ENCODE data around the gene PCLO.
"Not testable (repeated sequence)": the region's sequence is repeated elsewhere in the genome, so short reads cannot be mapped to it uniquely, and the experiment has no call there.

PCLO gene

DNA sequence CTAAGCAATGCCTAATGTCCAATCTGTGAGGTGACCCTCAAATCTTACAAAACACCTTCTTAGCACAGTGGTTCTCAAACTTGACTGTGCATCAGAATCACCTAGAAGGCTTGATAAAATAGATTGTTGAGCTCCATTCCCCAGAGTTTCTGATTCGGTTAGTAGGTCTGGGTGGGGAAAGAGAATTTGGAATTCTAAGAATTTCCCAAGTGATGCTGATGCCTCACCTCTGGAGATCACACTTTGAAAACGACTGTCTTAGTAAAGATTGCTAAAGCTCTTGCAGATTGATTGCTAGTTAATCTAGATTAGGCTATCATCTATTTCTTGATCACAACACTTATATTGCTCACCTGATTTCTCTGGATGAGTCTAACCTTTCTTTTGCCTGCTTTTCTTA, 126.6 kb downstream of the PCLO start:
- DNase-seq: no peak

GRCh38 chr7:83032195-83032594, 130.5 kb downstream of the PCLO start:
- DNase-seq: no peak

DNA sequence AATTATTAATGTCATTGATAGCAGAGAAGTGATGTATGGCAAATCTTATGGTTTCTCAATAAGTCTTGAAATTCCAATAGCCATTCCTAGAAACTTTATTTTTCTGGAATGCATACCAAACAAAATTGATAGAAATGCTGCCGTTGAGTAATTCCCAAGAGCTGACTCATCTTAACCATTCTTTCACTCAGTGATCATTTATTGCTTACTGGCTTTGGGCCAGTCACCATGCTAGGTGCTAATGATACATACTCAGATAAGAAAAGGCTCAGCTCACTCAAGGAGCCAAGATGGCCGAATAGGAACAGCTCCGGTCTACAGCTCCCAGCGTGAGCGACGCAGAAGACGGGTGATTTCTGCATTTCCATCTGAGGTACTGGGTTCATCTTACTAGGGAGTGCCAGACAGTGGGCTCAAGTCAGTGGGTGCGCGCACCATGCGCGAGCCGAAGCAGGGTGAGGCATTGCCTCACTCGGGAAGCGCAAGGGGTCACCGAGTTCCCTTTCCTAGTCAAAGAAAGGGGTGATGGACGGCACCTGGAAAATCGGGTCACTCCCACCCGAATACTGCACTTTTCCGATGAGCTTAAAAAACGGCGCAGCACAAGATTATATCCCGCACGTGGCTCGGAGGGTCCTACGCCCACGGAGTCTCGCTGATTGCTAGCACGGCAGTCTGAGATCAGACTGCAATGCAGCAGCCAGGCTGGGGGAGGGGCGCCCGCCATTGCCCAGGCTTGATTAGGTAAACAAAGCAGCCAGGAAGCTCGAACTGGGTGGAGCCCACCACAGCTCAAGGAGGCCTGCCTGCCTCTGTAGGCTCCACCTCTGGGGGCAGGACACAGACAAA, 138.6 kb downstream of the PCLO start:
- DNase-seq: not testable (repeated sequence)

GRCh38 chr7:83021032-83021431, 141.7 kb downstream of the PCLO start:
- DNase-seq: no peak

- no peak for DNase-seq
Measured at GRCh38 chr7:83020161-83020560, 142.5 kb downstream of the PCLO start.

GRCh38 chr7:83015916-83016315, 146.8 kb downstream of the PCLO start:
- no peak for DNase-seq

DNA sequence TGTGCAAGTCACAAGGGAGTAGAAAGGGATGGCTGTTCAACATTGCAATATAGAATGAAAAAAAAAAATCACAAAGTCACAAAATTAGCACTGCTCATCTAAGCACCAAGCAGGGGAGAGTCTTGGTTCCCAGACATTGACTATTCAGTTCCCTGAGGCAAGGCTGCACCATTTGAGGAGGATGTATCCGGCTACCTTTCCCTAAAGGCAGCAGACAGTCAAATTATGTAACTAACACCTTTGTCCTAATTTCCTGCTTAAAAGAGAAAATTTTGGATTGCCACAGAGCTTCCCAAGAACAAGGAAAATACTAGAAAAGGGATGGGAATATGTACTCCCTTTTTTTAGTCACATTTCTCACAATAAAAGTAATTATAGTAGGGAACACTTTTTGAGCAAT, 148.1 kb downstream of the PCLO start:
- DNase-seq: no peak

DNA sequence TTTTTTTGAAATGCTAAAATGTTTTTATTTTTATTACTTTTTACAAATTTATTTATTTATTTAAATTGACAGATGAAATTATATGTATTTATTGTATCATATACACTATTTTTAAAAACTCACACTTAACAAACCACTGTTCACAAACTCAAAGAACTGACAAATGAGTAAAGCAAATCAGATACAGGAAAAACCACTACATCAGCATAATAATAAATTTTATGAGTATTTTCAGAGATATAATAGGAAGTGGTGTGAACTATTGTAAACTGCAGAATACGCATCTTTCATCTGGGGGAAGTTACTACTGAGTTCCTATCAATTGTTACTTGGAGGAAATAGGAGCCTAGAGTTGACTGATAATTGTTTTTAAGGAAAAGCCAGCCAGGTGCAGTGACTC, 150.7 kb downstream of the PCLO start:
- no peak for DNase-seq

GRCh38 chr7:83005410-83005809, 157.3 kb downstream of the PCLO start:
- DNase-seq: no peak

DNA sequence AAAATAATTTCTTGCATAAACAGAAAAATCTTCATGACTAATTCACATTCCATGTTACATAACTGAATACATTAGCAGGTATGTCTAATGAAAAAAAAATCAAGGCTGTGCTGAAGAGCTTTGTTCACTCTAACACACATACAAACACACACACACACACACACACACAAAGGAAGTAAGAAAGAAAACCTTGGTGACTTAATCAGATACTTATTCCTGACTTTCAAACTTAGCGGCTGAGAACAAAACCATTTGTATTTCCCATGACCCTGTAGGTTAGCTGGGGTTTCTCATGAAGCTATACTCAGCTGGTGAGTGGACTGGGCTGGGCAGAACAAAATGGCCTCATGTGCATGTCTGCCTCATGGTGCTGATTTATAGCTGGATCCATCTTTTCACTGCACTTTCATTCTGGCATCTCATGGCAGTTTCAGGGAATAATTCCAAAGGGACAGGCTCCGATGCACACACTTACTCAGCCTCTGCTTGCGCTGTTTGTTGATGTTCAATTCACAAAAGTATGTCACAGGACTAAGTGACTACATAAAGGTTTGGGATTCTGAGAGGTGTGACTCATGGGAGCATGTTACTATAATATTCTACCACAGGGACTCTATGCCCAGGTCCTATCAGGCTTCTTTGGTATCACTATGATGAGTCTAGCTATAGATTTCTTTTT, 161.2 kb downstream of the PCLO start:
- DNase-seq: no peak

DNA sequence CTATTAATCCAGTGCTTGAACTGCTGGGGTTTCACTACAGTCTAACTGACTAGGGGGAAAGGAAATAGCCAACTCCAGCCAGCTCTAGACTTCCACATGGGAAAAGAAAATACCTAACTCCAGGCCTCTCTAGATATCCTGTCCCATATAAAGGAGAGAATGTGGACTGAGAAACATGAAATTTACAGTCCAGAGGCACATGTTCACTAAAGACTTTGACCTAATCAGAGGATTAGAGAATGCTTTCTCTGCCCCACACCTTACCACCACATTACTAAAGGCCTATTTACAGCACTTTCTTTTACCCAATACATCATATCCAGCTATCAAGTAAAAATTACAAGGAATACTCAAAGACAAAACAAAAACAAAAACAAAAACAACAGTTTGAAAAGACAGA, 164.2 kb downstream of the PCLO start:
- no peak for DNase-seq

DNA sequence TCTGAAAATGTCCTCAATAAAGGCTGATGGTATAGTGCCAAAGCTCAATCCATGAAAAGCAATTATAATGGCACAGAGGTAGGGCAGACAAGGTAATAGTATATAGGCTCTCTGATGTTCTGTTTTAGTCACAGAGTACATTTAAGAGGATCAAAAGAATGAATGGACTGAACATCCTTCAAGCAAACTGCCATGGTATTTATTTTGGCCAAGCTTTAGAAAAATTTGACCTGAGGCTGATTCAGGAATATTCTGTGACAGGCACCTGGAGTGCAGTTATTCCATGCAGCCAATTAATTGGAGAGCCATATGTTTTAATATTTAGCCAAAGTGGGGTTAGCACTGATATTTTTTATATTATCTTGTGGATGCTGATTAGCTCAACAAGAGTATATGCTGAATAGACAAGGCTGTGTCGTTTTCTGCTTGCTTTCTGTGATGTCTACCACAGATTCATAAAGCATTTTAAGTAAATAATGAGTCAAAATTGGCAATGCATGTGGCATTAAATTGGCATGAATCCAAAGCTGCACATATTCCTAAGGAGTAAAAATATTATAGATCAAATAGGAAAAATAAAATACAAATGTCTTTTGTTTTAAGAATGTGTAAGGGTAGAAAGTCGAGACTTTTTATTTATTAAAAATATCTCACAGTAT, 177.4 kb downstream of the PCLO start:
- no peak for DNase-seq

DNA sequence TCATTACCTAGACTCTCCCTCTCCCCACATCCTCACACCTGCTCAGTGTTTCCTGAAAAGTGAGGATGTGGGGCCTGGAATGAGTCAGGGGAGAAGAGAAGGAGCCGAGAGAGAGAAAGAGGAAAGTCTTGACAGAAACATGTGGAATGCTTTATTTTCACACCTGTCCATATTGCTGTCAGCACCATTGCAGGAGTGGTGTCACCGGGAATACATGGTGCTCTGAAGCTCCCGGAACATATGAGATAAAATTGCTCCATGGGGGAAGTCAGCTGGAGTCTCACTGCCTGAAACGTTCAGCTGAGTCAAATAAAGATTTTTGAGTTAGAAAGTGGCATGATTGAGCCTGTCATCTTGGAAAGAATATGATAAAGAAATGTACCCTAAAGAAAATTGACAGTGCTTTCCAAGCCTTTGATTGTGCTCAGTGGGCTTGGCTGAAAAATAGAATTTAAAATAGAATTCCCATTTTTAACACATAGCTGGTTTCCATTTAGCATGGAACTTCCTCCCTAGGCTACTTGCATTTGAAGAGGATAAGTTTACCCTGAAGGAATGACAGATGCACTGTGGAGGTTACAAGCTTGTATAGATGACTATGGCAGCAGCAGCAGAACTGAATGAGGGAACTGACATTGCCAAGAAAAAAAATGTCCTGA, 182.4 kb downstream of the PCLO start:
- no peak for DNase-seq

GRCh38 chr7:82975811-82976468, 186.7 kb downstream of the PCLO start:
- DNase-seq: no peak

DNA sequence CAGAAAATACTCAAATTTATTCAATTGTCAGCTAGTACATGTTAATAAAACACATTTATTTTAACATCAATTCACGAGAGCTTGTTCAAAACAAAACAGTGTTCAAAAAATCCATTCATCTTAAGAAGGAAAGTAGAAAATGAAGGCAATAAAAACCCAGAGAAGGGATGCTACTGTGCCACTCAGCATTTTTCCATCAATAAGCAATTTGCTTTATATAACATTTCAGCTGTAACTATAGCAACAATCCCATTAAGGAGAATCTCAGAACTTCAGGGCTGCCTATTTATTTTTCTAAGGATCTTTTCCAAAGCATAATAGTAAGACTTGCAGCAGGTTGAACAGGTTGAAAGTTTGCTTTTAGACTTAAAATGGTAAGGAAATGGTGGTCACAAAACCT, 190.5 kb downstream of the PCLO start:
- DNase-seq: no peak

DNA sequence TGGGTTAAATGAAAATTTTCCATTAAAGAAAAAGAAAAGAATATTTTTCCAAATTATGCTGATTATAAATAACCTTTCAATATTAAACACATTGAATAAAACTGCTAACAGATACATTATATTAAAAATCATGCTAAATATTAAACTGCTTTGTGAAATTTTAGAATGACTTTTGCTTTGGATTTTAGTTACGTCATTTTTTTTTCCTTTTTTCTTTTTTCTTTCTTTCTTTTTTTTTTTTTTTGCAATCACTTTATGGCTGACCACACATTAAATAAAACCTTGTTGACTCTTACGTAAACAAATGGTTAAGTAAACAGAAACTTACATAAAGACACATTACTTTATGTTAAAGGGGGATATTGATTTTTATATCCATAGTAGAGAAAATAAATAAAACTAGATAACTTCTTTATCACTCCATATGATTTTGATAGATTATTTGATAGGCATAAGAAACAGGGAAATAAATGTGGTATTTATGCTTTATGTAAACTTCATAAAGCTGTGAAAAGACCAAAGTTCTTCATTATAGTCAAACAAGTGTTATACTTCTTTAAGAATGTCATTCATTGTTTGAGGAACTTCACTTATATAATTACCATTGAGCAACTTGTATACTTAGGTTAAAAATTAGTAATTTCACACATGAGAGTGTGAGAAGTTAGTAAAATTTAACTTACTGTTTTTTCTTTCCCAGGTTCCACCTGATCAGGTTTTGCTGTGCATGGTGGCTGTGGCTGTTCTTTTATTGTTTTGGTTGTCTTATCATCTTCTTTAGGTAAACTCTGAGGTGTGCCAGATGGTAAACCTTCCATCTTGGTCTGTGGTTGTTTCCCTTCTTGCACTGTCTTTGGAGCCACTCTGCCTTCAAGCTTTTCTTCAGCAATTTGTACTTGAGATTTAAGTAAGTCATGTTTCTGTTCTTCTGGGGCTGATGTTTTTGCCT, 197.3 kb downstream of the PCLO start:
- DNase-seq: no peak

DNA sequence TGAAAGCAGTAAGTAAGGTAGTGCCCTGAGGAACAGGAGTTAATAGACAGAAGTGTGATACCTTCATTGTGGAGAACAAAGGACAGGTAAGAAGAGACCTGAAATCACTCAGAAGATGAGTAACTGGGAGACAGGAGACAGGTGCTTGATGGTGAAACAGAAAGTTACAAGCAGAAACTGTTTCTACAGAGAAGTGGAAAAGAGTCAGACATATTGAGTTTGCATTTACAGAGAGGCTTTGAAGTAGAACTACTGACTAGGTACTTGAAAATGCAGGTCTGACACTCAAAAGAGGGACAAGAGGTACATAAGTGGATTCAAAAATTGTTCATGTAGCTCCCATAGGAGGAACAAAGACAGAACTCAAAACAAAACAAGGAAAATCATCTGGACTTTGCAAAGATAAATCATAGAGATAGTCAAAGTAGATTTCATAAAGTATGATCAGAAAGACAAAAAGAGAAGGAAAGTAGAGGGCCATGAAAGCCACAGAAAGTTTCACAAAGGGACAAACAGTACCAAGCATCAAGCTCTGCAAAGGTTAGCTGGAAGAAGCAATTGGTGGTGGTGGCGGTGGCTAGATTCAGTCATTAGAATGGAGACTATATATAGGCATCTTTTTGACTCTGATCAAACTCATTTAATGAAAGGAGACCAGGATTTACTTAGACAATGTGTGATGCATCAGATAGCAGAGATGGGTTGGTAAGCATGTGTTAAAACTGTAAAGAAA, 198.4 kb downstream of the PCLO start:
- DNase-seq: no peak

GRCh38 chr7:82961240-82961639, 201.4 kb downstream of the PCLO start:
- DNase-seq: no peak

GRCh38 chr7:82959528-82959927, 203.2 kb downstream of the PCLO start:
- DNase-seq: no peak

- no peak for DNase-seq
Measured at GRCh38 chr7:82957521-82957920, 205.2 kb downstream of the PCLO start.
